ENCODE measurements around the gene USP22. TPM values are rescaled to one million over a fixed set of nuclear protein-coding genes. Genes with fewer than 3 reads are reported as not detected.

USP22 gene
- total and polyA plus RNA-seq, 4 donors = 27.2 to 109 (median 58.1) TPM

DNA sequence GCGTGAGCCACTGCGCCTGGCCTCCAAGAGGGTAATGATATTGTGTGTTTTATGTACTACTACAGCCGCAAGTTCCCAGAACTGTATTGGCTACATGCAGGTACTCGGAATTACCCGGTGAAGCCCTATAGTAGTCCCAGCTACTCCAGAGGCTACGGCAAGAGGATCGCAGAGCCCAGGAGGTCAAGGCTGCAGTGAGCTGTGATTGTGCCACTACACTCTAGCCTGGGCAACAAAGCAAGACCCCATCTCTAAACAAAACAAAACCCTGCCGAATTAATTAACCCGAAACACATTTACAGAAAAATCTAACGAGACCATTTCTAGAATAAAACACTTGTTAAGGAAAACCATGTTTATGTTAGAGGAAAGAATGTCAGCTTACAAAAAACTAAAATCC, 2.2 kb upstream of the USP22 start:
- H3K4me3 ChIP-seq (ENCODE audit: low read depth in 1 of 3, low read length in 3 of 3) = no peak overlapping the region
- WGBS = 97% methylated on average over 10 of the region's 10 CpGs
- no peak for DNase-seq (ENCODE audit: low spot score)
- H3K27me3 ChIP-seq (ENCODE audit: control insufficient read depth in 4 of 4, insufficient read depth in 4 of 4, low read length in 3 of 4) = no peaks in the 10 kb centered on the region
- no peaks in the 10 kb centered on the region for H3K36me3 ChIP-seq (ENCODE audit: control insufficient read depth in 4 of 4, insufficient read depth in 3 of 4, low read depth in 1 of 4, low read length in 3 of 4)
- H3K9me3 ChIP-seq (ENCODE audit: control insufficient read depth in 4 of 4, low read length in 3 of 4) = no peaks in the 10 kb centered on the region
- TF ChIP-seq GABPA (IDR thresholded peaks at IDR 0.05 in 1 of 2, conservative IDR thresholded peaks at IDR 0.05 in 1 of 2) (no peak), RAD21 (IDR thresholded peaks at IDR 0.05) (no peak), HNF4G (IDR thresholded peaks at IDR 0.05) (no peak), NR2F2 (IDR thresholded peaks at IDR 0.05) (no peak)
- no peak overlapping the region for H3K9ac ChIP-seq (ENCODE audit: low read depth in 1 of 2, low read length in 2 of 2)
- H3K27ac ChIP-seq (ENCODE audit: low read depth in 1 of 2, low read length in 2 of 2) = no peak overlapping the region
- peaks cover 6 to 19% (median 12%) of the 10 kb centered on the region in 4 donors for H3K4me1 ChIP-seq (ENCODE audit: control insufficient read depth in 4 of 4, insufficient read depth in 4 of 4, low read length in 3 of 4)

DNA sequence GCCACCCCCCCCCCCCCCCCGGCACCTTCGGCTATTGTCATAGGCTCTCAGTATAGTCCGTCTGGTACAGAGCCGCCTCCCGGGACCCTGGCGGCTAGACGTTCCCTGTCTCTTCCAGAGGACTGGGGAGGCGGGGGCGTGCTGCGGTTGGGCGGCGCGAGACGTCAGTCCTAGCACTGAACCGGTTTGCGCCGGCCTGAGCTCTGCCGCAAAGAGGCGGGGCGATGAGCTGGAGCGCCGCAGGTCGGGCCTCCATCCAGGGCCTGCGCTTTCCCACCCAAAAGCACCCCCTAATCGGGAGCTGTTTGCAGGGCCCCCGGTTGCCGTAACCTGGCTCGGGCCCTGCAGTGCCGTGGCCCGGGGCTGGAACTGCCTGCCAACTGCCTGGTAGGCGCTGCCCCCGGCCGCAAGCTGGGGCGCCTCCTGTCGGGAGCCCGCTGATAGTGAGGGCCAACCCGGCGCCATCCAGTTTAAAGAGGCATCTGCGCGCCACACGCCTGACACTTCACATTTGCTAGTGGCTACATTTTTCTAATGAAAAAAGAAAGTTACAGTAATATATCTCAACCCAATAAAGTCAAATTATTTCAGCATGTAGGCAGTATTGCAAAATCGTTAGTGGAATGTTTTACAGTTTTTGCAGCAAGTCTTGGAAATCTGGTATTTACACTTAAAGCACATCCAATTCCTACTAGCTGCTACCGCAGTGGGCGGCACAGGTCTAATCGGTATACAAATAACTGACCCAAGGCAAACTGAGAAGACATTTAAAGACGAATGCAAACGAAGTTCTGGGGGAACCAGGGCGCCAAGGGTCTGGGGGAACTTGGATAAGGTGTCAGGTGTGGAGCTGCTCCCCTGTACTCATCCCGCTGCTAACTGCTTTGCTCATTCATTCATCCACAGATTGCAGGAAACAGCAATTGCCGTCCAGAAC, 753 bp upstream of the USP22 start:
- H3K4me1 ChIP-seq (ENCODE audit: control insufficient read depth in 4 of 4, insufficient read depth in 4 of 4, low read length in 3 of 4) = peaks cover 9 to 23% (median 14%) of the 10 kb centered on the region in 4 donors
- WGBS = 1% methylated on average over 50 of the region's 50 CpGs
- peak overlapping the region; percentile 84 to 87 for H3K9ac ChIP-seq (ENCODE audit: low read depth in 1 of 2, low read length in 2 of 2)
- no peaks in the 10 kb centered on the region for H3K9me3 ChIP-seq (ENCODE audit: control insufficient read depth in 4 of 4, low read length in 3 of 4)
- TF ChIP-seq TAF1 (conservative IDR thresholded peaks at IDR 0.05) = no peak
- TF ChIP-seq HNF4A (conservative IDR thresholded peaks at IDR 0.05) = peak in 1 of 2 donors; percentile 10
- TF ChIP-seq FOXA1 (IDR thresholded peaks at IDR 0.05) = no peak
- no peak for TF ChIP-seq JUND (IDR thresholded peaks at IDR 0.05)
- TF ChIP-seq, protein P1, sequence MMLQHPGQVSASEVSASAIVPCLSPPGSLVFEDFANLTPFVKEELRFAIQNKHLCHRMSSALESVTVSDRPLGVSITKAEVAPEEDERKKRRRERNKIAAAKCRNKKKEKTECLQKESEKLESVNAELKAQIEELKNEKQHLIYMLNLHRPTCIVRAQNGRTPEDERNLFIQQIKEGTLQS (IDR thresholded peaks at IDR 0.05) = no peak
- TF ChIP-seq RAD21 (IDR thresholded peaks at IDR 0.05) = peak; percentile 65 to 74
- TF ChIP-seq NR2F2 (IDR thresholded peaks at IDR 0.05) = no peak
- peak; percentile 94 for TF ChIP-seq EGR1 (IDR thresholded peaks at IDR 0.05; ENCODE audit: low read depth in 2 of 2)
- TF ChIP-seq, protein P2, sequence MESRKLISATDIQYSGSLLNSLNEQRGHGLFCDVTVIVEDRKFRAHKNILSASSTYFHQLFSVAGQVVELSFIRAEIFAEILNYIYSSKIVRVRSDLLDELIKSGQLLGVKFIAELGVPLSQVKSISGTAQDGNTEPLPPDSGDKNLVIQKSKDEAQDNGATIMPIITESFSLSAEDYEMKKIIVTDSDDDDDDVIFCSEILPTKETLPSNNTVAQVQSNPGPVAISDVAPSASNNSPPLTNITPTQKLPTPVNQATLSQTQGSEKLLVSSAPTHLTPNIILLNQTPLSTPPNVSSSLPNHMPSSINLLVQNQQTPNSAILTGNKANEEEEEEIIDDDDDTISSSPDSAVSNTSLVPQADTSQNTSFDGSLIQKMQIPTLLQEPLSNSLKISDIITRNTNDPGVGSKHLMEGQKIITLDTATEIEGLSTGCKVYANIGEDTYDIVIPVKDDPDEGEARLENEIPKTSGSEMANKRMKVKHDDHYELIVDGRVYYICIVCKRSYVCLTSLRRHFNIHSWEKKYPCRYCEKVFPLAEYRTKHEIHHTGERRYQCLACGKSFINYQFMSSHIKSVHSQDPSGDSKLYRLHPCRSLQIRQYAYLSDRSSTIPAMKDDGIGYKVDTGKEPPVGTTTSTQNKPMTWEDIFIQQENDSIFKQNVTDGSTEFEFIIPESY (IDR thresholded peaks at IDR 0.05) = peak; percentile 32
- TF ChIP-seq FOXA2 (IDR thresholded peaks at IDR 0.05) = no peak
- peak; percentile 7 to 29 for TF ChIP-seq RXRA (IDR thresholded peaks at IDR 0.05)
- TF ChIP-seq, protein P3, sequence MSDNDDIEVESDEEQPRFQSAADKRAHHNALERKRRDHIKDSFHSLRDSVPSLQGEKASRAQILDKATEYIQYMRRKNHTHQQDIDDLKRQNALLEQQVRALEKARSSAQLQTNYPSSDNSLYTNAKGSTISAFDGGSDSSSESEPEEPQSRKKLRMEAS (IDR thresholded peaks at IDR 0.05) = no peak
- peak in 1 of 2 donors; percentile 7 for TF ChIP-seq GABPA (IDR thresholded peaks at IDR 0.05 in 1 of 2, conservative IDR thresholded peaks at IDR 0.05 in 1 of 2)
- TF ChIP-seq YY1 (IDR thresholded peaks at IDR 0.05) = peak; percentile 88
- TF ChIP-seq SP1 (IDR thresholded peaks at IDR 0.05) = peak; percentile 61
- TF ChIP-seq, protein P4, sequence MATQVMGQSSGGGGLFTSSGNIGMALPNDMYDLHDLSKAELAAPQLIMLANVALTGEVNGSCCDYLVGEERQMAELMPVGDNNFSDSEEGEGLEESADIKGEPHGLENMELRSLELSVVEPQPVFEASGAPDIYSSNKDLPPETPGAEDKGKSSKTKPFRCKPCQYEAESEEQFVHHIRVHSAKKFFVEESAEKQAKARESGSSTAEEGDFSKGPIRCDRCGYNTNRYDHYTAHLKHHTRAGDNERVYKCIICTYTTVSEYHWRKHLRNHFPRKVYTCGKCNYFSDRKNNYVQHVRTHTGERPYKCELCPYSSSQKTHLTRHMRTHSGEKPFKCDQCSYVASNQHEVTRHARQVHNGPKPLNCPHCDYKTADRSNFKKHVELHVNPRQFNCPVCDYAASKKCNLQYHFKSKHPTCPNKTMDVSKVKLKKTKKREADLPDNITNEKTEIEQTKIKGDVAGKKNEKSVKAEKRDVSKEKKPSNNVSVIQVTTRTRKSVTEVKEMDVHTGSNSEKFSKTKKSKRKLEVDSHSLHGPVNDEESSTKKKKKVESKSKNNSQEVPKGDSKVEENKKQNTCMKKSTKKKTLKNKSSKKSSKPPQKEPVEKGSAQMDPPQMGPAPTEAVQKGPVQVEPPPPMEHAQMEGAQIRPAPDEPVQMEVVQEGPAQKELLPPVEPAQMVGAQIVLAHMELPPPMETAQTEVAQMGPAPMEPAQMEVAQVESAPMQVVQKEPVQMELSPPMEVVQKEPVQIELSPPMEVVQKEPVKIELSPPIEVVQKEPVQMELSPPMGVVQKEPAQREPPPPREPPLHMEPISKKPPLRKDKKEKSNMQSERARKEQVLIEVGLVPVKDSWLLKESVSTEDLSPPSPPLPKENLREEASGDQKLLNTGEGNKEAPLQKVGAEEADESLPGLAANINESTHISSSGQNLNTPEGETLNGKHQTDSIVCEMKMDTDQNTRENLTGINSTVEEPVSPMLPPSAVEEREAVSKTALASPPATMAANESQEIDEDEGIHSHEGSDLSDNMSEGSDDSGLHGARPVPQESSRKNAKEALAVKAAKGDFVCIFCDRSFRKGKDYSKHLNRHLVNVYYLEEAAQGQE (IDR thresholded peaks at IDR 0.05) = peak; percentile 80
- TF ChIP-seq HNF4G (IDR thresholded peaks at IDR 0.05) = no peak
- TF ChIP-seq, protein P5, sequence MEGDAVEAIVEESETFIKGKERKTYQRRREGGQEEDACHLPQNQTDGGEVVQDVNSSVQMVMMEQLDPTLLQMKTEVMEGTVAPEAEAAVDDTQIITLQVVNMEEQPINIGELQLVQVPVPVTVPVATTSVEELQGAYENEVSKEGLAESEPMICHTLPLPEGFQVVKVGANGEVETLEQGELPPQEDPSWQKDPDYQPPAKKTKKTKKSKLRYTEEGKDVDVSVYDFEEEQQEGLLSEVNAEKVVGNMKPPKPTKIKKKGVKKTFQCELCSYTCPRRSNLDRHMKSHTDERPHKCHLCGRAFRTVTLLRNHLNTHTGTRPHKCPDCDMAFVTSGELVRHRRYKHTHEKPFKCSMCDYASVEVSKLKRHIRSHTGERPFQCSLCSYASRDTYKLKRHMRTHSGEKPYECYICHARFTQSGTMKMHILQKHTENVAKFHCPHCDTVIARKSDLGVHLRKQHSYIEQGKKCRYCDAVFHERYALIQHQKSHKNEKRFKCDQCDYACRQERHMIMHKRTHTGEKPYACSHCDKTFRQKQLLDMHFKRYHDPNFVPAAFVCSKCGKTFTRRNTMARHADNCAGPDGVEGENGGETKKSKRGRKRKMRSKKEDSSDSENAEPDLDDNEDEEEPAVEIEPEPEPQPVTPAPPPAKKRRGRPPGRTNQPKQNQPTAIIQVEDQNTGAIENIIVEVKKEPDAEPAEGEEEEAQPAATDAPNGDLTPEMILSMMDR (IDR thresholded peaks at IDR 0.05; ENCODE audit: low read depth, low read length, missing input control) = peak; percentile 68
- DNase-seq (ENCODE audit: low spot score) = peak; percentile 91
- no peaks in the 10 kb centered on the region for H3K27me3 ChIP-seq (ENCODE audit: control insufficient read depth in 4 of 4, insufficient read depth in 4 of 4, low read length in 3 of 4)
- H3K36me3 ChIP-seq (ENCODE audit: control insufficient read depth in 4 of 4, insufficient read depth in 3 of 4, low read depth in 1 of 4, low read length in 3 of 4) = peaks cover 0 to 2% (median 0%) of the 10 kb centered on the region in 4 donors
- peak overlapping the region; percentile 37 to 89 (median 48) for H3K4me3 ChIP-seq (ENCODE audit: low read depth in 1 of 3, low read length in 3 of 3)
- H3K27ac ChIP-seq (ENCODE audit: low read depth in 1 of 2, low read length in 2 of 2) = peak overlapping the region; percentile 97 to 99

Data from liver (tissue), 9 donors.